Tibial nerve (tissue), 4 donors: ENCODE measurements around the gene SPDL1.

Experiments used
- CTCF ChIP-seq, 5 experiments: fragments of 200-600 bp in 3 of 5; fragments of 450-650 bp in 2 of 5; sonication (generic) in 3 of 5; IDR thresholded peaks; one replicate each; pipeline ENCODE4 v1.5.1; 2016 to 2019; ENCODE audit warnings: antibody characterized with exemption in 5 of 5, mild to moderate bottlenecking in 3 of 5, moderate library complexity in 2 of 5
- EP300 ChIP-seq, 2 donors: sonication (generic); formaldehyde crosslinking; IDR thresholded peaks; one replicate each; pipeline ENCODE4 v1.6.1; 2017; ENCODE audit warnings: antibody characterized with exemption in 2 of 2, mild to moderate bottlenecking in 1 of 2
- POLR2A ChIP-seq, 2 donors: fragments of 450-650 bp; IDR thresholded peaks; one replicate each; pipeline ENCODE4 v1.6.1; 2017; ENCODE audit warnings: antibody characterized with exemption in 2 of 2, mild to moderate bottlenecking in 2 of 2, moderate library complexity in 2 of 2

GRCh38 chr5:169592937-169593650 is 9.5 kb downstream of the SPDL1 start:
- TF ChIP-seq EP300 (IDR thresholded peaks at IDR 0.05), result no peak
- no peak for TF ChIP-seq CTCF (IDR thresholded peaks at IDR 0.05)
- TF ChIP-seq POLR2A (IDR thresholded peaks at IDR 0.05), result no peak
